Measurements from ENCODE around the gene WDR1.

WDR1 gene

DNA sequence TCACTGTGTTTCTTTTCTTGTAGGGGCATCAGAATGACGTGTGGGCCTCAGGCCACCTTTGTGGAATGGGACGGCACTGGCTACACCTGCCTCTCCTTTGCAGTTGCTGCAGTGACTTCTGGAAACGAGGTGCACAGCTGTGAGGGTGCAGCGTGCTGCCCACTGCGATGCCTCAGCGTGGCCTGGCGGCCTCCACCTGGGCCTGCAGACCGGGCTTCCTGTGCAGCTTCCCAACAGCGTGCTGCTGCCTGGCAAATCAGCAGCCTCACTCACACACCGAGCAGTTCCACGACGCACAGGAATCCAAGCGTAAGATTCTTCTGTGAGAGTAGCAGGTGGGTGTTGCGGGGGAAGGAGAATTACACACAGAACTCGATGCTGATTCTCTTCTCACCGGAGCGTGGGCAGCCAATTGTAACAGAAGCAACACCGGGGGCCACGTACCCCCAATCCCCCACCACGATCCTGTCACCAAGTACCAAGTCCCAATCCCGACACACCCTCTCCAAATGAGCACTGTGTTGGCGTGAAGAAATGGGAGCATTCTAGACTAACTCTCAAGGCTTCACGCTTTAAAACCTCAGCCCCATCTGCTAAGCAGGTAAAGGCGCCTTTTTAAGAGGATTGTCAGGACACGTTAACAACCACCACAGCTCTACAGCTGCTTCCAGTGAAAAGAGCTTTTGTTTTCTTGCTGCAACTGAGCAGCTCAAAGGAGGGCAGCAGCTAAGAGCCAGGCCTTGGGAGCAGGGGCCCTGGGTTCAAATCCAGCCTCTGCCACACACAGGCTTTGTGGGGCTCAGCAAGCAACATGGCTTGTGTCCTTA, 16.9 kb downstream of the WDR1 start:
- DNase-seq (ENCODE audit: low spot score), result no peak

DNA sequence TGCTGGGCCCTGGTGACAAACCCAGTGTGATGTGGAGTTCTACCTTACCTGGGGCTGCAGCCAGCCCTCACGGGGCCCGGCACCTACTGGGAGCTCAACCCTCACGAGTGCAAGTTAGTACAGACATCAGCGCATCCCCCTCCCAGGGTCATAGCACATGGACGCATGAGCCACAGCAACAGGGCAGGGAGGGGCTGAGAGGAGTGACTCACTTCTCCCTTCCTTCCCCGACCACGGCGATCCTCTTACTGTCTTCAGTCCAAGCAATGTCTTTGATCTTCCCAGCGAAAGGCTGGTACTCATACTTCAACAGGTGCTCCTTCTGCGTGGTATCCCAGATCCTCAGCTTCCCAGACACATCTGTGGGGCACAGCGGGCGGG, 17.8 kb downstream of the WDR1 start:
- no peak for DNase-seq (ENCODE audit: low spot score)

DNA sequence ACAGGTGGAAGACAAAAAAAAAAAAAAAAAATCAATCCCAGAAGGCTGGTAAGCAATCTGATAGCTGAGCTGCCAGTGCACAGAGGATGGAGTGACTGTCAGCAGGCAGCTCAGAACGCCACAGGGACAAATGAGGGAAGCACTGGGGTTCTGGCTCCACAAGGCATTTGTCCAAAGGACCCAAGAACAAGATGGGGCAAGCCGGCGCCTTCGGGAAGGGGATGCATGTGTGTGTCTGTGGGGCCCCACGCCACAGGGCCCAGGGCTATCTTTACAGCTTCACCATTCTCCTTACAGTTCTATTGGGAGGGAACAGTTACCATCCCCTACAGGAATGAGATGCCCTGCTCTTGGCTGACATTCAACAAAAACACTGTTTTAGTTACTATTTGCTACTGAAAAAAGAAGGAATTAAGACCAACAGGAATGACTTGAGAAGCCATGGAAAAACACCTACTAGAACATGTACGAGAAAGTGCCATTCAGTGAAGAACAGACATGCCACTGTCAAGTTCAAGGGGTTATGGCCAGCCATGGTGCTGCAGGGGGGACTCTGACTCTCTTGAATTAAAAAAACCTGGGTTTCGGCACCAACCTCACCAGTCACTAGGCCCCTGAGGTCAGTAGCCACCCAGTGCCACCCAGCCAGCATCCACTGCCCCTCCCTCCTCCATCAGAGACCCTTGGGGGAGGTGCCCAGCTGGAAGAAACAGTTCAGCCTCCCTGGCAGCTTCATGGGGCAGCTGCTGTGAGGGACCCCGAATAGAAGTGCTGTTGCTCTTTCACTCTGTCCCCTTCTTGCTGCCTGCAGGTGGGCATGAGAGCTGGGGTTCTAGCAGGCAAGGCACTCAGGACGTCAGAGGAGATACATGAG, 18.5 kb downstream of the WDR1 start:
- DNase-seq (ENCODE audit: low spot score), result no peak

DNA sequence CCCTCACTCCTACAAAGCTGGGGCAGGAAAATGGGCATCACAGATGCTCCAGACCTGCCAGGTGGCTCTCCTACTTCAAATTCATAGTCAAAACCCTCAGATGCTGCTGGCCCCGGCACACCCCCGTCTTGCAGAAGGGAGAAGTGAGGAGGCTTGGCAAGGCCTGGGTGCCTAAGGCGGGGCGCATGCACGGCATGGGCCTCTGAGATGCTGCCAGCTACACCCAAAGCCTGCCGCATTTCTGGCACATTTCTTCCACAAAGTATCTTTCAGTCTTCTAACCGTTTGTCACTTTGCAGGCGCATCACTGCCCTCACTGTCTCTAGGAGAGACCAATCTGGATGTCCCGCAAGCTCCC, 19.6 kb downstream of the WDR1 start:
- DNase-seq (ENCODE audit: low spot score), result no peak

DNA sequence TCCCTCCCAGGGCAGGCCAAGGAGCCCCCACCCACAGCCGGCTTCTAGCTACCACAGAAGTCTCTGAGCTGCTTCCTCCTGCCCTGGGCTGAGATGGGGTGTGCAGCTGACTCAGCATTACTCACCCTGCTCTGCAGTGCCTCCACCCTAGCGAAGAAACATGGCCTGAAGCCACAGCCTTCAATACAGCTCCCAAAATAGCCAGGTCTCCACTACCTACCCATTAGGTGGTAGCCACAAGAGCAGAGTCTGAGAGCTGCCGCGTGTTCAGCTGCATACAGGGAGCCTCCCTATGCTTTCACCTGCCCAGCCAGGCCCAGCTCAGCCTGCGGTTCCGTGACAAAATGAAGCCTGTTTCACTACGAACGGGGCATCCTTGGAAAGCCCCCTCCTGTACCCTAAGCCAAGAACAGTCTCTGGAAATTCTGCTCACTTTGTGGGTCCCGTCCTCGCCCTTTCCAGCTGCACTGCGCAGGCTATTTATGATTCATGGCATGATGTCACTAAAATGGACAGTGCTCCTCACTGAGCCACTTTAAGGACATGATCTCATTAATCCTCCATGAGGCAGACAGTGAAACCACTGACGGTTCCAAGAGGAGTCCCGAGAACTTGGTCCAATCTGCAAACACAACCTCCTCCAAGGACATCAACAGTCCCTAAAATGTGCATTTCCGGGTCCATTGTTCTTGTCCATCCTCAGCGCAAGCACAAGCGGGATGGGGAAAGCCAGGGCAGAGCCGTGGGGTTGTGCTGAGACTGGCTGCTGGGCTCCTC, 20.2 kb downstream of the WDR1 start:
- DNase-seq (ENCODE audit: low spot score), result peak; percentile 84

DNA sequence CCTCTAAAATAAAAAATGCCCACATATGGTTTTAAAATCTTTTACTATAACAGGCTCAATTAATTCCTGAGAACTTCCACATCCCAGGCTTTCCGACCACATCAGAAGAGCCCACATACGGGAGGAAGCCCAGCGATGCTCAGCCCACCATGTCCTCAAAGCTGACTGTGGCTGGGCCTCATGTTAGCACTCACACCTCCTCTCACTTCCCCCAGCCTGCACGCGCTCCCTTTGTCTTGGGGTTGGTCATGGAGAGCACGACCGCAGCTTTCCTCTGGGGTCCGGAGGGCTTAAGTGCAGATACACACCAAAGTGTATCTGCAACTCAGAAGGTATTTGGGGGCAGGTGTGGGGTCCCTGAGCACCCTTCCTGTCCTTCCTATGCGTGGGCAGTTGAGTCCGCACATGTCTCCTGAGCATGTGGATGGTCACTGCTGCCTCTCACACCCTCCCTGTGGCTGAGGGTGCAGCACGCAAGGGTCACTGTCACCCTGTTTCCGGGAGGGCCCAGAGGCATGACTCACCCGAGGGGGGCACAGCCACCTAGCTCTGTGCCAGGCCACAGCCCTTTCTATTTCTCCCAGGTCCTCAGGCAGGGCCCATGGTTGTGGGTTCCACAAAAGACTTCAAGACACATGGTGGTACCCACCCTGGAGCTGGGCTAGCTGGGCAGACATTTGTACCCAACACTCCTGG, 21.2 kb downstream of the WDR1 start:
- DNase-seq (ENCODE audit: low spot score), result no peak

DNA sequence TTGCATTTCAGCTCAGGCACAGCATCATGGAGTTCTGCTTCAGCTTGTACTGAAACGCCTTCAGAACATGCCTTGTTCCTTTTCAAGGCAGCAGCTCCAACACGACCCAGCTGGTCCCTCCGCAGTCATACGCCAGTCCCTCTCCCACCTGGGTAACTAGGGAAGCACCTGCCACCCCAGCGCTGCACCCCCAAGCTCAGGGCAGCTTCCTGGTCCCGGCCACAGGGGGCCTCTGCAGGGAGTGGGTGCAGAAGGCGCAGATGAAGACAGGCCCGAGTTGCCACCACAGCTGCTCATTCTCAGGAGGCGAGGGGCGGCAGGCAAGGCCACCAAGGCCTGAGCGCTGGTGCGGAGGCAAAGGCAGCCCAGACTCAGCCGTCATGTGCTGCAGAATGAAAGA, 21.8 kb downstream of the WDR1 start:
- no peak for DNase-seq (ENCODE audit: low spot score)

DNA sequence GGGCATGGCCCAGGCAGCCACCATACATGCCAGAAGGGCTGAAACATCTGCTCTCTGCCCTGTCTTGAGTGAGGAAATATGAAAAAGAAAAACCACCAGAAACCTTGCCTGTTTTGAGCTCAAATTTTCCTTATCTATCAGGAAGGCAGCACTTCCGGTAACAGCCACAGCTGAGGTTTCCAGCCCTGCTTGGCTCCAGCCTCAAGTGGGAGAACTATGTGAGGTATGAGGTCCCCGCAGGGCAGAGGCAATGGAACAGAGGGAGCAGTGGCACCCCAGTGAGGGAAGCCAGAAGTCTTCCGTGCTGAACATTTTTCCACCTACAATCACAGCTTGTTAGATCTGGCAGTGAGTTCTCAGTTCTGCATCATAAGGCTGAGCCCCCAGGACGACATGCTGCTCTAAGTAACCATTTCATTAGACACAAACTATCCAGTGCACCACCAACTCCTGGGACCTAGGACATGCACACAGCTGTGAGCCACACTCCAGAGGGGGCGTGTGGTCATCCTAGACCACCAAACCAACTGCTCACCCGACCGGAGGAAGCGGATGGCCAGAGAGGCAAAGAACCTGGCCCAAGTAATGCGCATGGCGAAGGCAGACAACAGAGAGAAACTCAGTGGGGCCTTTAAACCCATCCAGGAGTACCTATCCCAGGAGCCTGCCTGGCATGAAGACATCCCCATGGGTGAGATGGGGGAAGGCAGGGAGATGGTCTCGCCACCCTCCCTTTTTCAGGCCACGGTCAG, 22.6 kb downstream of the WDR1 start:
- DNase-seq (ENCODE audit: low spot score), result no peak

DNA sequence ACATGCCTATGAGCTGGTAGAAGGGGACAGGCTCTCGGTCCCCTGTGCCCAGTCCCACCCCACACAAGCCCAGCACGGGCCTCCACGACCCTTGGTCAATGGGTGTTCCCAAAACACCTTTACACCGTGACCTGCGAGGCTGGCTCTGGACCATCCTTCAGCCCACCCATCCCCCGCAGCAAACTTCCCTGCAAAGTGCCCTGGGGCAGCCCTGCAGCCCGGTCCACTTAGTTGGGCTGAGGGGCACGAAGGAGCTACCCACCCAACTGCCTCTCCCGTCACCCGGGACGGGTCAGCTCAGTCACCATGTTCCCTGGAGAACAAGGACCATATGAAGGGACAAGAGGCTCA, 23.4 kb downstream of the WDR1 start:
- no peak for DNase-seq (ENCODE audit: low spot score)

DNA sequence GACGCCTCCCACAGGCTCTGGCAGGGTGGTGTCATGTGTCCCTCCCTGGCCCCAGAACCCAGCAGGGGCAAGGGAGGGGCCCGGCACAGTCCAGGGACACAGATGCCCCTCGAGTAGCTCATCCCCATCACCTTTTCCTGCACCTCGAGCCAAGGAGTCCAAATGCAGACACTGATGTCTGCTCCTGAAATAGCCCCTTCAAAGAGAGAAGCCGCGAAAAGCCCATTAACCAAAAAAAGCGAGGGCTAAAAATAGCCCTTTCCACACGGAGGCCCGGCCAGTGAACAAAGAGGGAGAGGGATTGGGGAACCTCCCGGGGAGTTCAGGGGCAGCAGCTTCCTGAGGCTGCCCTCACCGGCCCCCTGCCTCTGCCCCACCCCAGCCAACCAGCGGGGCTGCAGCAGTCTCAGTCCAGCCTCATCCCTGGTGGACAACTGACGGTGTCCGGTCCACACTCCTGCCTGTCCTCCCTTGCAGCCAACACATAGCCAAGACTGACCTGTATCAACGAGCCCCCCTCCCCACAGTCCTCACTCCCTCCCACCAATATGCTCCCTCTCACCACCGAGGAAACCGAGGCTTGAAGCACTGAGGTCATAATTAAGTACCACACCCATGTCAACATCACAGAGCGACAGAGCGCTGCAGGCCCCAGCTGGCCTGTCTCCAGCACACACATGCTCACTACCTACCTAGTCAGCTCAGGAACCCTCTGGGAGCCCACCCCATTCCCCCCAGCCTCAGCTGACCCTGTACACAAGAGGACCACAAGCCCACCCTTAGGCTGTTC, 23.9 kb downstream of the WDR1 start:
- no peak for DNase-seq (ENCODE audit: low spot score)

DNA sequence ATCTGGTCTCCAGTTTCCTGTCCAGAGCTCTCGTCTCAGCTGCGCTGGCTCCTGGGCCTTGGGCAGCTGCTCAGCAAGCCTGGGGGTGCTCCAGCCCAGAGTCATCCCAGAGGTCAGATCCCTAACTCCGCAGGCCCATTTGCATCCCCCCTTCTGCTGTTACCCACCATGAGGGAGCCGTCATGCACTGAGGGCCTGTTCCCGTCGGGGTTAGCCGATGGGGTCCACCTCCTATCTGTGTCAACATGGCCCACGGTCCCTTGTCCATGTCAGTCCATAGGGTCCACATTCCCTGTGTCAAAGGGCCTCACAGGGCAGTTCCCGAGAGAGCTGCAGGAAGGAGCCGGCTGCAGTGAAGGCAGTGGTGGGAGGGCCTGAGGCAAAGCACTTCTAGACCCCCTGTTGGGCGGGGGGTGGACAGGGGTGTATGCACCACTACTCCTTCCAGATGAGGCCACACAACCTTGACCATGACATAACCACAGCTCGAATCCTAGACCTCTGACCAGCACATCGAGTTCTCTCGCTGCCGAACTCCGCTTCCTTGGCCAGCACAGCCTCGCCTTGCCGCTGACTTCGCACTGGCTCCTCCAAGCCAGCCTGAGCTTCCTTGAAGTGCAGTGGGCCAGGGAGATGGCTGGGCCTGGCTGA, 24.9 kb downstream of the WDR1 start:
- DNase-seq (ENCODE audit: low spot score), result no peak

DNA sequence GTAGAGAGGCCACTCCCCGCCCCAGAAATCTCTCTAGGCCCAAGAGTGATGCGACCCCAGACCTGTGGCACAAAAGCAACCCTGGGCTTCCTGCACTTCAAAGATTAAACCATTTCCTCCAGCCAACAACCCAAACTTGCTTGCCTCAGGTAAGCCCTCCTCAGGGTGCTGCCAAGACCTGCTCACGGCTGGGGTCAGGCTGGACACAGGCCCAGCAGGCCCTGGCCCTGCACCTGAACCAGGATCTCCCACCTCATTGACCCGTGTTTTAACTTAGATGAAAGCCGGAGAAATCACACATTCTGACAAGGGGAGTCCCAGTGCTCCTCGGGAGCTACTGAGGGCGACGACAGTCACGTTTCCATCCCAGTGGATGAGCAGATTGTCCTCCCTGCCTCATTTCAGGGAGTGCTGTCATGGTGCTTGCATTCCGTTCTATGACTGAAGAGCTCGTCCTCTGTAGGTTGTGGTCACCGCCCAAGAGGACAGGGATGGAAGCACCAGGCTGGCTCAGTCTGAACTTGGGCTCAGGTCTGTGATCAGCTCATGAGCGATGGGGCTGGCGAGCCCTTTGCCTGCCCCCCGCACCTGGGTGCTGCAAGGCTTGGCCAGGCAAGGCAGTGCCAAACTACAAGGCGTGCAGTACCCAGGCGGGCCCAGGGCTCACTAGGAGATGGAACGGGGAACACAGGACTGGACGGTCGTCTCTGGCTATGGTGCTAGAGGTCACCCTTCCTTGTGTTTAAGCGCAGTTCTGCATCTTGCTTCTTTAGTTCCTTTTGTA, 25.9 kb downstream of the WDR1 start:
- no peak for DNase-seq (ENCODE audit: low spot score)

DNA sequence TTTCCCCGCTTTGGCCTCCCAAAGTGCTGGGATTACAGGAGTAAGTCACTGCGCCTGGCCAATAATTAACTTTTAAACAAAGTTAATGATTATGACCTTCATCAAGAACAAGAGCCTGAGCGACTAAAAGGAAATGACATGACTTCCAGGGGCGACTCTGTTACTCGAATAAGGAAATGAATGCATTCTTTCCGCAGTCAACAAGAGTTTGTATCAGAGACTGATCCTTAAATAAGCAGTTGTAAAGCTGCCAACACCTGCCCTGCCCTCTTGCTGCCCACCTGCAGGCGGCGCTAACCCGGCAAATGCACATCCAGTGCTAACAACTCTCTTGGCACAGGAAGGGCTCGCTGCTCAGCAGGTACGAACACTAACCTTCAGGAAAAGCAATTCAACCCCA, 27.3 kb downstream of the WDR1 start:
- no peak for DNase-seq (ENCODE audit: low spot score)

DNA sequence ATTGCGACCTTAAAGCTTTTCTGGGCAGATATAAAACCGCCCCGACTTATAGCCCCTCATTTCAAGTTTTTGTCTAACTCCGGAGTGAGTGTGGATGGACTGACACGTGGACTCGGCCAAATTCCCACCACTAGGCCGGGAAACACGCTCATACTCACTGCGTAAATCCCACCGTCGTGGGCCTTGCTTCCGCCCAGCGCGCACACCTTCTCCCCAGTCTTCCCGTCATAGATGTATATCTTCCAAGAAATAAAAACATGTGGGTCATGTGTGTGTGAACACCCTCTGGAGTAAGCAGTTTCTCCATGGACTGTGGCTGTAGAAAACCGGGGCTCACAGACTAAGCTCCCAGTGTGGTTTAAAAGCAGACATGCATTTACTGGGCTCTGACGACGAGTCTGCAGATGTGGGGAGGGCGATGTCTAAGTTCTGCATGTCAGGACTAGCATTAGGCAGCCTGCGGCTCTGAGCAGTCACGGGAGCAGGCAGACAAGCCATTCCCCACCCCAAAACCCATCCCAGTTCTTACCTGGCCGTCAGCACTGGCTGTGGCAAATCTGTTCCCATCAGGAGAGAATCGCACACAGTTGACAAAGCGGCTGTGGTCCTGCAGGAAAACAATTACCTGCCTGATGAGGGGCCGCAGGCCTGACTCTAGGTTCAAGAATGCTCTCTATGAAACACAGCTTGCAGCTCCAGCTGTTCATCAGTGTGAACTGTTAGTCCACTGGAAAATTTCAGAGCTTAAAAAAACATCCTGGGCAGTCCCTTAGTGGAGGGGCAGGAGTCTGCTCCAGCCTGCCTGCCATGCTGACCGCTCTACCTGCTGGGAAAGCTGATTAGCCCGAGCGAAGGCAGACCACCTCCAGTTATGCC, 28.2 kb downstream of the WDR1 start:
- no peak for DNase-seq (ENCODE audit: low spot score)

DNA sequence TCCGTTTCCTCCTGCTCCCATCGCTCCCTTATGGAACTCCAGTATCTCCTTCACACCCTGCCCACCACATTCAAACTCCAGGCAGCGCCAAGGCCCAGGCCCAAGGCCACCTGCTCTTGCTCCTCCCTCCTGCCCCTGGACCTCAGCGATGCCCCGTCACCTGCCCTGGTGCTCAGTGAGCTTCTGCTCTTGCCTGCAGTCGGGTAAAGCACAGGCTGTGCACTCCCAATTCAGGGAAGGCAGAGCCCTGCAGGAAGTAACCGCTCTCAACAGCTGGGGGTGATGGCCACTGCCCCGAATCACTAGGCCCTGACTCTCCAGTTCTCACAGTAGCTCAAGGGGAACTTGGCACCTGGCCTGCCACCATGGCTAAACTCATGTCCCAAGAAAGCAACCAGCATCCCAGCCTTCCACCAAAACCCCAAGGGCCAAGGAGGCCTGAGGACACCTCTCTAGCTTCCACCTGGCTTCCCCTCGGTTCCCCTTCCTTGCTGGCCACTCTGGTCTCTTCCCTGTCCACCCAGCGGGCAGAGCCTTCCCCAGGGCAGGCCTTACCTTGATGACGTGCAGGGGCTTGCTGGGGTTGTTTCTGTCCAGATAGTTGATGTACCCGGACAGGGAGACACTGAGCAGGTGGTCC, 29.3 kb downstream of the WDR1 start:
- DNase-seq (ENCODE audit: low spot score), result no peak

DNA sequence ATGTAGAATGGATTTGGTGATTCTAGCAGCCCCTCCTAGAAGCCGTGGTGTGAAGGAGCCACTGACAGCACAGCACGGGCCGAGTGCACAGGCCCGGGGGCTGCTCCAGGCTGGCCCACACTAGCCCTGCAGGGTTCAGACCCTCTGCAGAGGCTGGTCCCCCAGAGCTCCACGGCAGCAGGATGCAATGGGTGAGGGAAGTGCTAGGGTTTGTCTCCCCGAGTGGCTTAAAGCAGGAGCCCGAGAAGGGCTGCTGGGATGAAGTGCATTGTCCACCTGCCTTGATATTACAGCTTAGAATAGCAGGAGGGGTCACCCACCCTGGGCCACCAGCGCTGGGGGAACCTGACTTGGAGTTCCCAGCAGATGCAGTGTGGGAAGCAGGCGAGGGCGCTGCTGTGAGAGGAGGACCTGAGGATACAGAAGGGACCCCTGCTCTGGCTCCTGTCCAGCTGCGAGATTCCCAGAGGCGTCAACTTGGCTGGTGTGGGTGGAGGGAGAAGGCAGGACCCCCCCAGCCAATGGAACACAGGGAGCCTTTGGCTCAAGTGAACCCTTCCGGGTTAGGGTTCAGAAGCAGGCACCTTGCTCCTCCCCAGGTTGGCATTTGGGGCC, 30.0 kb downstream of the WDR1 start:
- no peak for DNase-seq (ENCODE audit: low spot score)

DNA sequence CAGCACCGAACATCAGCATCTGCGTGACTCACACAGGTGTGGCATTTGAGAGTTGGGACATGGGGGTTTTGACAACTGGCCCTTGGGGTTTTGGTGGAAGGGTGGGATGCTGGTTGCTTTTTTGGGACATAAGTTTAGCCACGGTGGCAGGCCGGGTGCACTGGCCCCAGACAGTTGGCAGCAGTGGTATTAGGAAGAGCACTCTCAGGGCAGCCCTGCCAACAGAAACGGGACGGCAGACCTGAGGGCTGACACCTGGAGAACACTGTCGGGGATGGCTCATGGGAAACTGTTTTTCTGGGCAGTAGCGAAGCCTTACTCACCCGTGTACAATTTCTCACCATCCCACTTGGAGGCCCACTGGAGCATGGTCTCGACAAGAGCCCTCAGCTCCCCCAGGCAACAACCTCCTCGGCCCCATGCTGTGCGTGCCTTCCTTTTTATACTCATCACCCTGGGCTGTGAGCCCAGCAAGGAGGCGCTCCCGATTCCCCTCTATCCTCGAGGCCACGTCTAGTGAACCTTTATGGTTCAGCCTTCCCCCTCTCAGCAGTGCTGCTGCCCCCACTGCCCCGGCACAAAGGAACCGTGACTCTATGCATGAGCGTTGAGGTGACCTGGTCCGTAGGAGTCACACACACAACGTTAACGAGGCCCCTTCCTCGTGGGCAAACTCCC, 30.6 kb downstream of the WDR1 start:
- no peak for DNase-seq (ENCODE audit: low spot score)

Data from RKO (cell line).